GM19372 (cell line): ENCODE measurements around the gene TRPM2.
"Not testable (repeated sequence)": the region's sequence is repeated elsewhere in the genome, so short reads cannot be mapped to it uniquely, and the experiment has no call there.

ENCODE experiments used
- ATAC-seq: cut with Tn5 transposase; IDR thresholded peaks from one replicate; pipeline ENCODE4 v1.9.1; 2021; ENCODE audit warnings: mild to moderate bottlenecking, low read depth, moderate library complexity; ENCODE audit not compliant: unreplicated experiment

TRPM2 gene

DNA sequence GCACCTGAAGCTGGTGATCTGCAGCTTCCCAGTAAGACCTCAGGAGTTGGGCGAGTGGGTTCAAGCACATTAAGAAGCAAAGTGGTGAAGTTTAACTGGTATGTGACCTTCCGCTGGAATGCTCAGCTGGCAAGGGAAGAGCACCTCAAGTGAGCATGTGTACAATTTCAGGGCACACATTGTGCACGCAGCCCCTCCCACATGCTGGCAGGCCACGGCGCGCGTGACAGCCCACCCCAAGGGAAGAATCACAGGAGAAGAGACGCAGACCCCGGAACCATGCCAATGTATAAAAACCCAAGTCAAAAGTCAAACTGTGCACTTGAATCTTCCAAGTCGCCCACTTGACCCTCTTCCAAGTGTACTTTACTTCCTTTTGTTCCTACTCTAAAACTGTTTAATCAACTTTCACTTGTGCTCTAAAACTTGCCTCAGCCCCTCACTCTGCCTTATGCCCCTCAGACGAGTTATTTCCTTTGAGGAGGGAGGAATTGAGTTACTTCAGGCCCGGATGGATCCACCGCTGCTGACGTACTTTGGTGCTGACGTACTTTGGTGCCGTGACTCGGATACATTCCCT, 121.9 kb downstream of the TRPM2 start:
- no peak for ATAC-seq

DNA sequence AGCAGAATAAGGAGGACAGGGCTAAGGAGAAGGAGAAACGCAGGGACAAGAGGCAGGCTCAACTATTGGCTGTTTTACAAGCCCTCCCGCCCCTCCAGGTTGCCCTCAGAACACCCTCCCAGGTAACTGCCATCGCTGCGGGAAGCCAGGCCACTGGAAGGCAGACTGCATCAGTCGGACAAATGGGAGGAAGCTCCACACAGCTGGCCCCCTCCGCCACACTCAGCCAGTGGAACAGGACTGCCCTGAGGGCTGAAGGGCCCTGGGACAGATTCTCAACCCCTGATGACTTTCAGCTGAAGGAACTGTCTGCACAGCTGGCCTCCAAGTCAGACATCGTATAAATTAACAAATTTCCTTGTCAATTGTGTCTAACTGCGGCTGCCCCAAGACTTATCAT, 123.7 kb downstream of the TRPM2 start:
- ATAC-seq, result no peak

DNA sequence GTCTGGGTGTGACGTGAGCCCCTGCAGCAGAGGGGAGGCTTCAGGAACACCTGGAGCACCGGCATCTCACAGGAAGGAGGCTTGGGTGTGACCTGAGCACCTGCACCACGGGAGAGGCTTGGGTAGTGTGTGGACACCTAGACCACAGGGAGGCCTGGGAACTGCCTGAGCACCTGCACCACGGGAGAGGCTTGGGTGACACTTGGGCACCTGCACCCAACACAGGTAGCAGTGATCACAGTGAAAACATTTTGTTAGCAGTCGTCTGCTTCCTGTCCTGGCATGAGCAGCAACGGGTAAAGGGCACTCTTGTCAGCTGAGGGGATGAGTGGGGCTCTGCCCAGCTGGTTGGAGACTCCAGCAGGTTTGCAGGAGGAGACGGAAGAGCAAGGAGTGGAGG, 124.3 kb downstream of the TRPM2 start:
- ATAC-seq, result no peak

DNA sequence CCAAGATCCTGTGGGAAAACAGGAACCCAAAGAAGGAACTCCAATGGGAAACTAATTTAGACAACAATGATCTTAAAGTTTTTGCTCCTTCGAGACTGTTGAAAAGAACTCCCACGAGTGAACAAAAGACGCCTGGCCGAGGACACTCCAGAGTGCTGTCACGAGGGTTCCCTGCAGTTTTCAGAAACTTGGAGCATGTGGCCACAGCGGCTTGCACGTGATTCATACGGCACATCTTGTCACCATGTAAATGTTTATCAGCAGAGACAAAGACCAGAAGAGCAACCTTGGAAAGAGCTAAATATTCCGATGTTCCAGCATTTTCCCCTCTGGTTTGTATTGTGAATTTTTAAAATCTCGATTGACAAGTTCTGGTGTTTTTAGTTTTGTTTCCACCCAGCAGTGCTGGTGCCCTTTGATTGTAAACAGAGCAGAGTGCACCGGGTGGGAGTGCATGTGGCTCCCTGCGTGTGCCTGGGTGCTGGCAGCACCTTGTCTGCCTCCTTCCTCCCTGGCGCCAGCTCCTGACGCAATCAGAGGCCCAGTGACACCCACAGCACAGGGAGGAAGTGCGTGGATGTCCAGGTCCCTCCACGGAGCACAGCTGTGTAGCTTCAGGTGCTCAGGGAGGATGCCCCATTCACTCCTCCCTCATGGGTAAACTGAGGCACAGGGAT, 124.8 kb downstream of the TRPM2 start:
- ATAC-seq, result no peak

- ATAC-seq, result no peak
Measured at GRCh38 chr21:44478801-44479167, 125.4 kb downstream of the TRPM2 start.

GRCh38 chr21:44479556-44480199, 126.3 kb downstream of the TRPM2 start:
- not testable (repeated sequence) for ATAC-seq

- no peak for ATAC-seq
Measured at GRCh38 chr21:44480200-44481053, 127.0 kb downstream of the TRPM2 start.

GRCh38 chr21:44482581-44483287, 129.3 kb downstream of the TRPM2 start:
- no peak for ATAC-seq

- ATAC-seq, result no peak
Measured at GRCh38 chr21:44483288-44484237, 130.1 kb downstream of the TRPM2 start.

- ATAC-seq, result no peak
Measured at GRCh38 chr21:44484498-44485253, 131.3 kb downstream of the TRPM2 start.

DNA sequence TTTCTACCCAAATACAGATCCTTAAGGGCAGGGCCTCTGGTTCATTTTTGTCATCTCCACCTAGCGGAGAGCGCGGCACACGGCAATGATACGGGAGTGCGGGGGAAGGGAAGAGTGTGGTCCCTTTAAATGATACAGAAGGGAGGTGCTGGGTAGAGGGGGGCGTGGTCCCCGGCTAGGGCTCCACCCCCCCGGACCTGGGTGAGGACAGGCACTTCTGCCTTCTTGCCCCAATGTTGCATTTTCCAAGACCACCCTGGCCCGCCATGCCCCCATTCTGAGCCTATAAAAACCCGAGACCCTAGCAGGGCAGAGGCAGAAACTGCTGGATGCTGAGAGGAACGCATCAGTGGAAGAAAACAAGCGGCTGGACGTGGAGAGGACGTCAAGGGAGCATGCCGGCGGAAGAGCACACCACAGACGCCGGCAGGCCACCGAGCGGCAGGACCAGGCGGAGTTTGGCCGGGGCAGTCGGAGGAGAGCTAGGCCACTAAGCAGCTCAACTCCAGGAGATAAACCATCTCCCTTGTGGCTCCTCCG, 131.9 kb downstream of the TRPM2 start:
- no peak for ATAC-seq

- no peak for ATAC-seq
Measured at GRCh38 chr21:44485796-44486195, 132.4 kb downstream of the TRPM2 start.

DNA sequence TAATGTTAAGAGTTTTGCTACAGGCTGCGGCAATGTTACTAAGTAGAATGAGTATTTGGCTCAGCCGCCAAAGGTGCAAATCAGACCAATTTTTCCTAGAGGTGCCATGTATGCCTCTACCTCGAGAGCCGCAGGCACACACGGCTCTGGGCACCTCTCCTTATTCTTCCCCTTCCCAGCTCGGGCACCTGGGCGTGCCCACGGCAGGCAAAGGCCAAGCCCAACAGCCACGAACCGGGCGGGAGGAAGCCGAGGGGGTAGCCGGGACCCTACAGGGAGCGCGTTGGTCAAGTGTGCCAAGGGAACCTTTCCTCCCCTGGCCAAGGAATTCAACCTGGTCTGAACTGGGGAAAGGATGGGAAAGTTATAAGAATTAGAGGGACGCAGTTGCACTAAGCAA, 132.9 kb downstream of the TRPM2 start:
- no peak for ATAC-seq

DNA sequence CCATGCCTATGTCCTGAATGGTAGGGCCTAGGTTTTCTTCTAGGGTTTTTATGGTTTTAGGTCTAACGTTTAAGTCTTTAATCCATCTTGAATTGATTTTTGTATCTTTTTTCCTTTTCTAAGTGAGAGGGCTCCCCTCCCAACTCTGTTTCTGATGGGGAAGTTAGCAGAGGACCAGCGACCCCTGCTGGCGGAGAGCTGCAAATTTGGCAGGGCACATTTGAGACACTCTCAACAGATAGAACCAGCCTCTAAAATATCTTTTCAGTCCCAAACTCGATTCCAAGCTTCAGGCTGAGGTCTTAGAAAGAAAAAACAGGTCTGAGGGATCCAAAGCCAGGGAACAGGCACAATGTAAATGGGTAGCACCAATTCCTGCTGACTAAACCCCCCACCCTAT, 134.4 kb downstream of the TRPM2 start:
- ATAC-seq, result no peak

DNA sequence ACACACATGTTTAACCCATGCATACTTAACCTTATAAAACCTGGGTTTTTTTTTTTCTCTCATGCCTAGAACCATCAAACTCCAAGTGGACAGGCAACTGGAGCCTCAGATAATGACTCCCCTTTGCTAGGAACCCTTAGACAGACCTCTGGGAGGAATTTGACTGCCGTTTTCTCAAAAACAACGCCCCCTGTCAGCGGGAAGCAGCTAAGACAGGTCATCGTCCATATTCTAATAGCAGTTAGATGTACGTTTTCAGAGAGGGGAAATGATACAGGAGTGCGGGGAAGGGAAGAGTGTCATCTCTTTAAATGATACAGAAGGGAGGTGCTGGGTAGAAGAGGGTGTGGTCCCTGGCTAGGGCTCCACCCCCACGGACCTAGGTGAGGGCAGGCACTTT, 136.5 kb downstream of the TRPM2 start:
- no peak for ATAC-seq

GRCh38 chr21:44490405-44490804, 137.0 kb downstream of the TRPM2 start:
- no peak for ATAC-seq

- ATAC-seq, result no peak
Measured at GRCh38 chr21:44490816-44491215, 137.4 kb downstream of the TRPM2 start.
